Kidney (tissue), 14 donors: Measurements from ENCODE around the gene ARHGEF10L. TPM values are rescaled to one million over a fixed set of nuclear protein-coding genes. Genes with fewer than 3 reads are reported as not detected.

Experiments
- DNase-seq, 5 donors: peaks; one replicate each; pipeline ENCODE4 v3.0.0-alpha.2; 2013 to 2020
- FAIRE-seq: peaks from 2 replicates; lab custom pipeline; 2012; peaks lifted over from hg19 to GRCh38; lab: Jason Lieb, UNC
- H3K27ac ChIP-seq, 2 donors: one replicate each; pipeline ENCODE4 v1.7.0; 2013; ENCODE audit warnings: low read depth in 2 of 2, low read length in 2 of 2, inconsistent platforms in 1 of 2
- H3K27me3 ChIP-seq: one replicate; pipeline ENCODE4 v1.7.1; 2013; ENCODE audit warnings: low read length, inconsistent platforms; ENCODE audit not compliant: control insufficient read depth, insufficient read depth
- H3K36me3 ChIP-seq, 3 donors: one replicate each; pipeline versions ENCODE4 v1.7.0 to v1.7.1; 2013; ENCODE audit warnings: low read length in 3 of 3, control low read depth in 1 of 3, inconsistent platforms in 1 of 3; ENCODE audit not compliant: insufficient read depth in 3 of 3, control insufficient read depth in 2 of 3
- H3K4me1 ChIP-seq, 3 donors: one replicate each; pipeline versions ENCODE4 v1.7.0 to v1.7.1; 2013; ENCODE audit warnings: low read length in 3 of 3, inconsistent platforms in 1 of 3, low read depth in 1 of 3; ENCODE audit not compliant: control insufficient read depth in 2 of 3, insufficient read depth in 2 of 3
- H3K4me3 ChIP-seq, 3 donors: one replicate each; pipeline versions ENCODE4 v1.7.0 to v1.8.1; 2013; ENCODE audit warnings: low read length in 3 of 3, control low read depth in 1 of 3, inconsistent platforms in 1 of 3
- H3K9ac ChIP-seq, 3 donors: one replicate each; pipeline versions ENCODE4 v1.7.0 to v1.7.1; 2013; ENCODE audit warnings: low read length in 3 of 3, control low read depth in 1 of 3, inconsistent platforms in 1 of 3
- H3K9me3 ChIP-seq, 3 donors: one replicate each; pipeline versions ENCODE4 v1.7.0 to v1.7.1; 2013; ENCODE audit warnings: low read length in 3 of 3, control low read depth in 1 of 3, inconsistent platforms in 1 of 3; ENCODE audit not compliant: control insufficient read depth in 2 of 3, insufficient read depth in 1 of 3
- intact Hi-C: fragments of 100-400 bp; cut with DNase I; formaldehyde crosslinking; loops from one replicate; pipeline ENCODE4 v1.11.1; 2022
- polyA plus RNA-seq: library from polyadenylated mRNA; stranded (reverse); fragments of 350-450 nt; fragmentation: Illumina TruSeq; extraction: RNeasy Lipid Tissue Mini Kit (QIAGEN cat#74804); gene quantifications from one replicate; pipeline ENCODE4 v1.2.3, GENCODE V29; 2014; ENCODE audit warnings: low read depth, low replicate concordance; ENCODE audit not compliant: insufficient read depth
- total RNA-seq: library from RNA; stranded (reverse); fragmentation: NEBNext Ultra II Directional; extraction: Animal tissue kit (Norgen Biotek cat#: 25700); gene quantifications from one replicate; pipeline ENCODE4 v1.2.1, GENCODE V29; 2021
- TF ChIP-seq, protein P1 (sequence below): IDR thresholded peaks from 3 replicates; pipeline ENCODE4 v1.5.1; 2012; ENCODE audit warnings: mild to moderate bottlenecking, moderate library complexity, borderline replicate concordance; ENCODE audit not compliant: insufficient read depth; ENCODE audit errors: extremely low read depth
- donor health status: control.
- donor health status: control.
- donor health status: control.
- donor health status: control.
- donor health status: control.
- donor health status: DM: yes; HTN: yes; CAD: no.
- donor health status: Normal renal cell carcinoma (clear cell type).

Gene ARHGEF10L
- total and polyA plus RNA-seq, 2 donors from 2014 or later: 40.8 to 91.9 TPM

- intact Hi-C loops: no loop called here
- Histone ChIP-seq H3K27ac (no peak overlapping the region), H3K9me3 (no peaks in the 10 kb centered on the region), H3K4me3 (no peak overlapping the region), H3K27me3 (no peaks in the 10 kb centered on the region), H3K36me3 (peaks cover 0 to 41% (median 32%) of the 10 kb centered on the region in 3 donors), H3K4me1 (peaks cover 0 to 8% (median 0%) of the 10 kb centered on the region in 3 donors), H3K9ac (no peak overlapping the region)
- FAIRE-seq: no peak
- no peak for DNase-seq
- TF ChIP-seq, protein P1, sequence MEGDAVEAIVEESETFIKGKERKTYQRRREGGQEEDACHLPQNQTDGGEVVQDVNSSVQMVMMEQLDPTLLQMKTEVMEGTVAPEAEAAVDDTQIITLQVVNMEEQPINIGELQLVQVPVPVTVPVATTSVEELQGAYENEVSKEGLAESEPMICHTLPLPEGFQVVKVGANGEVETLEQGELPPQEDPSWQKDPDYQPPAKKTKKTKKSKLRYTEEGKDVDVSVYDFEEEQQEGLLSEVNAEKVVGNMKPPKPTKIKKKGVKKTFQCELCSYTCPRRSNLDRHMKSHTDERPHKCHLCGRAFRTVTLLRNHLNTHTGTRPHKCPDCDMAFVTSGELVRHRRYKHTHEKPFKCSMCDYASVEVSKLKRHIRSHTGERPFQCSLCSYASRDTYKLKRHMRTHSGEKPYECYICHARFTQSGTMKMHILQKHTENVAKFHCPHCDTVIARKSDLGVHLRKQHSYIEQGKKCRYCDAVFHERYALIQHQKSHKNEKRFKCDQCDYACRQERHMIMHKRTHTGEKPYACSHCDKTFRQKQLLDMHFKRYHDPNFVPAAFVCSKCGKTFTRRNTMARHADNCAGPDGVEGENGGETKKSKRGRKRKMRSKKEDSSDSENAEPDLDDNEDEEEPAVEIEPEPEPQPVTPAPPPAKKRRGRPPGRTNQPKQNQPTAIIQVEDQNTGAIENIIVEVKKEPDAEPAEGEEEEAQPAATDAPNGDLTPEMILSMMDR: no peak
Observed at GRCh38 chr1:17692645-17693044, 153.1 kb downstream of the ARHGEF10L start.

- Histone ChIP-seq H3K4me1 (no peaks in the 10 kb centered on the region), H3K9me3 (no peaks in the 10 kb centered on the region), H3K9ac (no peak overlapping the region), H3K36me3 (peaks cover 0 to 17% (median 11%) of the 10 kb centered on the region in 3 donors), H3K27ac (no peak overlapping the region), H3K4me3 (no peak overlapping the region), H3K27me3 (no peaks in the 10 kb centered on the region)
- FAIRE-seq (no peak), DNase-seq (peak in 3 of 5 donors; percentile 61 to 82 (median 75))
- TF ChIP-seq, protein P1: peak; percentile 41
- intact Hi-C loops: no loop called here
Observed at GRCh38 chr1:17696417-17697301, 157.2 kb downstream of the ARHGEF10L start.

DNA sequence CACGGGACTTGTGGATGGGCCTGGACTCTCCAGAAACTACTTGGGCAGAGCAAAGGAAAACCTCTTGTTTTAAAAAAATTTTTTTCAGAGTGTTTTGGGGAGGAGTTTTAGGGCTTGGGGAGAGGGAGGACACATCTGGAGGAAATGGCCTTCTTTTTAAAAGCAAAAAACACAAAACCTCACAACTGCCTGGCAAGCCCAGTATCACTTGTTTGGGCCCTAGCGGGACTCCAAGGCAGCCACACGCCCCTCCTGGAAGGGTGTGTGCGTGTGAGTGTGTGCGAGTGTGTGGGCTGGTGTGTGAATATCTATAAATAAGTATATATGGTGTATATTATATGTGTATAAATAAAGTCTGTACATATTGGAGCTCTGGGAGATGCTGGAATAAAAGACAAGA is 158.0 kb downstream of the ARHGEF10L start:
- peaks cover 0 to 17% (median 7%) of the 10 kb centered on the region in 3 donors for H3K36me3 ChIP-seq
- TF ChIP-seq, protein P1: no peak
- H3K9ac ChIP-seq: no peak overlapping the region
- H3K4me3 ChIP-seq: no peak overlapping the region
- no peaks in the 10 kb centered on the region for H3K9me3 ChIP-seq
- DNase-seq (no peak), FAIRE-seq (no peak)
- intact Hi-C loops: no loop called here
- H3K27ac ChIP-seq: no peak overlapping the region
- no peaks in the 10 kb centered on the region for H3K27me3 ChIP-seq
- H3K4me1 ChIP-seq: no peaks in the 10 kb centered on the region
